ENCODE data around the gene PTEN.

The PTEN gene

DNA sequence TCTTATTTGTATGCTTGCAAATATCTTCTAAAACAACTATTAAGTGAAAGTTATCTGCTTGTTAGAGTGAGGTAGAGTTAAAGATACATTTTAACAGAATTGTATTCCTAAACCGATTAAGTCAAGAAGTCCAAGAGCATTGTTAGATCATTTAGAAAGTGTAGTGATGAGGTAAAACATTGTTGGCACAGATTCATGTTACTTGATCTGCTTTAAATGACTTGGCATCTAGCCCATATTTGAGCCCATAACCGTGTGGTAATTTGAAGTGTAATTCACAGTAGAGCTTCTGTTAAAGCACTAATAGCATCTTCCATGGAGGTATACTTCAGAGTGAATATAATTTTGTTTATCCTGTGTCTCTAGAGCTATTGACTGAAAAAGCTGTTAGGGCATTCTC is 62.1 kb downstream of the PTEN start:
- no peak for DNase-seq

DNA sequence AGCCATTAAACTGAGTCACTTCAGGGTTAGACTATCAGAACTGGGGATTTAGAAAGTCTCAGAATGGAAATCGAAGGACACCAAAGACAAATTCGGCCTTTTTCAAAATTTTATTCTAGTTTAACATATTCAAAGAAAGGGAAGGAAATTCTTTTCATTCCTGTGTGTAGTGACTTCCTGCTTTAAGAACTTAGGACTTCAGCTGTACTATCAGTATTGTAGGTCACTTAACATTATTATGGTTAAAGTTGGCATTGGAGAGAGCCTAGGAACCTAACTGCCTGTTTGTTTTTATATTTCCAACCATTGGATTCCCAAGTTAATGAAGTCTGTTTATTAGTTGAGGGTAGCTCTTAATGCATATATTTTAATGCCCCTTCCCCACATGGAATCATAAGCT is 63.7 kb downstream of the PTEN start:
- no peak for DNase-seq

DNA sequence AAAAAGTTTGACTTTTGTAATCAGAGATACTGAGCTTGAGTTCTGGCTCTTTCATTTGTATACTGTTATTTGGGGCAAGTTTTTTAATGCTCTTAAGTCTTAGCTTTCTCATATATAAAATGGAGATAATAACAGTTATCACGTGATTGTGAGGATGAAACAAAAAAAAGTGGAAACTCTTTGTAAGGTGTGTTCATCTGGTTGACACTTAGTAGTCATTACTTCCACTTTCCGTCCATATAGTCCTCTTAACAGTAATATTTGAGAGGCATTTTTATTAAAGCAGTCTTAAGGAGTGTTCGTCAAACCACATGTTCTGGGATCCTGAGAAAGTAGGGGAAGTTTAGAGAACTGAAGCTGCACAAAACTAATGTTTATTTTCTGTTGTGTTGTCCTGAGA is 65.6 kb downstream of the PTEN start:
- DNase-seq = no peak

DNA sequence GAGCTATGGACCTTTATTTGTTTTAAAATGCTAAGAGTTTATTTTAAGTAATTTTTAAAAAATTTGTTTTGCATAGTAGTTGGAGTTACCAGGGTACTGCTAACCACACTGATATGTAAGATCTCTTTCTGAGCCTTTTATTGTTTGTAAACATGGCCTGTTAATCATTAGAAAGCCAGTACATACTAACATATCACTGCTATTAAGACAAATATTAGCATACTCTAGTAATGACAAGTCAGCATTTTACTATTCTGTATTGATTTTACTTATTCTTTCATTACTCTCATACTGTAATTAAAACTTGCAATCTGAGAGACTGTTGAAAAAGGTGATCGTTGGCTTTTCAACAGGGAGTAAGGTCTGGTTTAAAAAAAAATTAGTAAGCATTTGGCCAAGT is 66.7 kb downstream of the PTEN start:
- DNase-seq = no peak

DNA sequence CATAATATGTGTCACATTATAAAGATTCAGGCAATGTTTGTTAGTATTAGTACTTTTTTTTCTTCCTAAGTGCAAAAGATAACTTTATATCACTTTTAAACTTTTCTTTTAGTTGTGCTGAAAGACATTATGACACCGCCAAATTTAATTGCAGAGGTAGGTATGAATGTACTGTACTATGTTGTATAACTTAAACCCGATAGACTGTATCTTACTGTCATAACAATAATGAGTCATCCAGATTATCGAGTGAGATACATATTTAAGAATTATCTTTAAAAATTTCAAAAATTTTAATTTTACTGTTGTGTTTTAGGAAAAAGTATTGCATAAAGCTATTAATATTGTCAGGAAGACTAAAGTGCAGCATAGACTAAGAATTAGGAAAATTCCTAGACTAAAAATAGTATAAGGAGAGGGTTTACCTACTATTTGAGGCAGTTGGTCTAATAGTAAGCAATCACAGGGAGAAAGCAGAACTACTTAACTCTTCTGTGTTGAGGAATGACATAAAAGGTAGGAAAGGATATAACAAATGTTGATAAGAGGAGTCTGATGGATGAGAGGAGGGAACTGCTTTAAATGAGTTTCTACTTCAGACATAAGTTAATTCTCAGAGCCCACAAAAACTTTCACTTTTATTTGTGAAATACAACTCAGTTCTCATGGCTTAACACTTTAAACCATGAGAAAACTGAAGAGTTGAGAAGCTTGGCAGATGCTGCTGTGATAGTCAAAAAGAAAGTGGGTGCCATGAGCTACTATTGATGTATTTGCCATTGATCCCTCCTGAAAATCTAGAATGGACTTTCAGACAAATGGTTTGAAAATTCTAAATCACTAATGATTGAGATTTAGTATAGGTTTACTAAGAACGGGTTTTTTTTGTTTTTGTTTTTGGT is 67.8 kb downstream of the PTEN start:
- no peak for DNase-seq

DNA sequence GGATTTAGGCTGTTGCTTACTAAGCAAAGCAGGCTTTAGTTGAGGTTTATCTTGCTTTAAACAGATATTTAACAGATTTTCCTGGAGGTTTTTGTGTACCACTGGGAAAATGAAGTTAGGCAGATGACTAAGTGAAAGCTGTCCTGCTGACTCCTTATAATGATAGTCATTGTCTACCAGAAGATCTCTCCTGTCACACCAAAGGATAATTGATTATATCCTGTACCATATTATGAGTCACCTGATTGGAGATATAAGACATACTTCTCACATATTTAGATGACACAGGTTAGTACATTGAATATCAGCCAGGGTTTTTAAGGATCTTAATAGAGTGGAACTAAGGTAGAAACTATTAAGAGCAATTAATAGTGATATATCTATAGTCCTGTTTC is 68.4 kb downstream of the PTEN start:
- DNase-seq = no peak

DNA sequence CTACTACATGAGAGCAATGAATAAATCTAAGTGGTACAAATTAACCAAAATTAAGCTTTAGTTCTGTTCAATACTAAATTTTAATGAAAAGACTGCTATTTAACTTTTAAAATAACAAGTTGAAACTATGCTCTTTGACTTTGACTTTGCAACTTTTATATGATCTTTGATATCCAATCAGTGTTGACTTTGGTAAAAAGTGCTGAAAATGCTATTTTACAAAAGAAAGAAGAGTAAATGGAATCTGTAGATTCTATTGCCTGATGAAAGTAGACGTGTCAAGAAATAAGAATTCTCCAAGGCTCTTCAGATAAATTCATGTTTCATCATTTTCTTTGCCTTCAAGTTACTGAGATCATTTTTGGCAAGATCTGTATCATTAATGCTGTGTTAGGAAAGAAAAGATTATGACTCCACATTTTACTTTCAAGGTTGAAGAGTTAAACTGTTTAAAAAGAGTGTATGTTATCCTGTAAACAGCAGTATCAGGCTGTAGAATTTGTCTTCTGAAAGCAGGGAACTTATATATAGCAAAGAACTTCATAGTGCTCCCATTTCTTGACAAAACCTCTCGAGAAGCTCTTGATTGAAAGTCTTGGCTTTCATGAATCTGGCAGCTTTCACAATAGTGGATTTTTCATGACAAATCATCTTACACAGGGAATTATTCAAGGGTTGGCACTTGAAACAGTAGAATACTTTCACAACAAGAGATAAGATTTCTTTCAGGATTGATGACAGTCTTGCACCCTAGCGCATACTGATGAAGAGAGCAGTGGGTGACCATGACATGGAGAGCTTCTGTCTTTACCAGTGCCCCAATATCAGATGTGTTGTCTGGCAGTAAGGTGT is 72.1 kb downstream of the PTEN start:
- no peak for DNase-seq

DNA sequence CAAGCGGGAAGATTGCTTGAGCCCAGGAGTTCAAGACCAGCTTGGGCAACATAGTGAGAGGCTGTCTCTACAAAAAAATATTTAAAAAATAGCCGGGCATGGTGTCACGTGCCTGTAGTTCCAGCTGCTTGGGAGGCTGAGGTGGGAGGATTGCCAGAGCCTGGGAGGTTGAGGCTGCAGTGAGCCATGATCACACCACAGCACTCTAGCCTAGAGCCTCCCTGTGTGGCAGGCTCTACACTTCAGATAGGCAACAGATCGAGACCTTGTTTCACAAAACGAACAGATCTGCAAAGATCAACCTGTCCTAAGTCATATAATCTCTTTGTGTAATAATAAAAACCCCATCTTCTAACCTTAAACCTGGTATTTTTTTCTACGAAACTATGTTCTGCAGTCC is 76.8 kb downstream of the PTEN start:
- no peak for DNase-seq

DNA sequence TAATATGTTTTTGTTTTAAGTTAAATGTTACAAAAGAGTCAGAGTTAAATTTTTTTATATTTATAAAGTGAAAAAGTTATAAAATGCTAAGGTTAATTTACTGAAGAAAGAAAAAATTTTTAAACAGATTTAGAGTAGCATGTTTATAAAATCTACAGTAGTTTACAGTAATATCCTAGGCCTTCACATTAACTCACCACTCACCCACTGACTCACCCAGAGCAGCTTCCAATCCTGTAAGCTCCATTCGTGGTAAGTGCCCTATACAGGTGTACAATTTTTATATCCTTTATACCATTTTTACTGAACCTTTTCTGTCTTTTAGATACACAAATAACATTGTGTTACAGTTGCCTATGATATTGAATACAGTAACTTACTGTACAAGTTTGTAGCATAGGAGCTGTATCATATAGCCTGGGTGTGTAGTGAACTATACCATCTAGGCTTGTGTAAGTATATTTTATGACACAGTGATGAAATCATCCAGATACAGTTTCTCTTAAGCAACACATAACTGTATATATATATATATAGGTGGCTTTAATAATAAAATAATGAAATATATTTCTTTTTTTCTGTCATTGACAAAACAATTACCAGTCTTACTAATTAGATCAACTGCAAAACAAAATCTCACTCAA is 79.6 kb downstream of the PTEN start:
- no peak for DNase-seq

DNA sequence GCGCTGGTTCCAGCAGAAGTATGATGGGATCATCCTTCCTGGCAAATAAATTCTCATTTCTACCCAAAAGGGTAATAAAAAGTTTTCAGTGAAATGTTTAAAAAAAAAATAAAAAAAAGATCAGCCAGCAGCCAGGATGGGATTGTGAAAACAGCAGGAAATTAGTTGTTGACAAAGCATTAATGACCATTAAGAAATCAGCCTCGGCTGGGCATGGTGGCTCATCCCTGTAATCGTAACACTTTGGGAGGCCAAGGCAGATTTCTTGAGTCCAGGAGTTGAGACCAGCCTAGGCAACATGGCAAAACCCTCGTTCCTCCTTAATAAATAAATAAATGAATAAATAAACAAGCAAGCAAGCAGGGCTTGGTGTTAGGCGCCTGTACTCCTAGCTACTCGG is 82.6 kb downstream of the PTEN start:
- DNase-seq = no peak

DNA sequence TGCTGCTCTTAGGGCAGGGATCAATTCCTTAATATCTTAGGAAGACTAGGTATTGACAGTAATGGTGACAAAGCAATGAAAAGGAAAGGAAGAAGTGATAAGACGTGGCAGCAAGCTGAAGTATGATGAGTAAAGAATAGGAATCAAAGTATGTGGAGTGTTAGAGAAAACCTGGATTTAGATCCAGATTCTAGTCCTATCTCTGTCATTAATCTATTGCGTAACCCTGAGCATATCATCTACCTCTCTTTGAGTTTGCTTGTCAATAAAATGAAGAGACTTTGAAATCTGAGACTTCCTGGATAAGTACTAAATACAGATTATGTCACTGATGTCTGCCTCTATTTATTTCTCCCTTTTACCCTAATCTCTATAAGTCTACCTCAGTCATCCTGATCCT is 89.2 kb downstream of the PTEN start:
- no peak for DNase-seq

DNA sequence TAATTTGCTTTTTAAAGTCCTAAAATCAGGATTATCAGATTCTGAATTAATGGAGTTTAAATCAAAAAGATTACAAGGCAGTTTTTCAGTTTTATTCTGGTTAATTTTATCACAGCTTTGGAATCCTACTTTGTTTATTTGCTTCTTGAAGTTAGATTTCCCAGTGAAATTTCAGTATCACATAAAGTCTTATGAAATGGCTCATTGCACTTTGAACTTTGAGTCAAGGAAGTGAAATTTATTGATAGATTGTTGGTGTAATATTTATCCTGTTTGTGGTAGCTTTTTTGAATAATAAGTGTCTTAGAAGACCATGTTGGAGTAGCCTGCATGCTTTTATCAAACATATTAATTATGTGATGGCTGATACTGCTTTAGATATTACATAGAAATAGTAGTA is 92.6 kb downstream of the PTEN start:
- no peak for DNase-seq

DNA sequence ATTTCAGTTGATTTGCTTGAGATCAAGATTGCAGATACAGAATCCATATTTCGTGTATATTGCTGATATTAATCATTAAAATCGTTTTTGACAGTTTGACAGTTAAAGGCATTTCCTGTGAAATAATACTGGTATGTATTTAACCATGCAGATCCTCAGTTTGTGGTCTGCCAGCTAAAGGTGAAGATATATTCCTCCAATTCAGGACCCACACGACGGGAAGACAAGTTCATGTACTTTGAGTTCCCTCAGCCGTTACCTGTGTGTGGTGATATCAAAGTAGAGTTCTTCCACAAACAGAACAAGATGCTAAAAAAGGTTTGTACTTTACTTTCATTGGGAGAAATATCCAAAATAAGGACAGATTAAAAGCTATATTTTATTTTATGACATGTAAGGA is 94.3 kb downstream of the PTEN start:
- no peak for DNase-seq

DNA sequence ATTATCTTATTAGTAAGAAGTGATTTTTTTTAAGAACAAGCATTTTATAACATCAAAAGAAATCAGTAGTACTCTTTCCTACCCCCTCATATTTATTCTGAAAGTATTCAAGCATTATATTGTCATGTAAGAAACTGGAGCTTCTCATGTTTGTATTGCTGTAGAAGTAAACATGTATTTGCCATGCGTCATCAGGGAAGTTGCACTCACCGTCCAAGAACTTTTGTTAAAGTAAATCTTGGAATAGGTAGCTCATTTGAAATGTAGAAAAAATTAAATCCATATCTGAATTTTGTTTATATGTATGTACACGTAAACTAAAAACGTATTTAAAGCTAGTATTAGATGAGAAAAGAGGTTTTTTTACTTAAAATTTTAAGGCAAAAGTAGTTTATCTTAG is 96.8 kb downstream of the PTEN start:
- no peak for DNase-seq

DNA sequence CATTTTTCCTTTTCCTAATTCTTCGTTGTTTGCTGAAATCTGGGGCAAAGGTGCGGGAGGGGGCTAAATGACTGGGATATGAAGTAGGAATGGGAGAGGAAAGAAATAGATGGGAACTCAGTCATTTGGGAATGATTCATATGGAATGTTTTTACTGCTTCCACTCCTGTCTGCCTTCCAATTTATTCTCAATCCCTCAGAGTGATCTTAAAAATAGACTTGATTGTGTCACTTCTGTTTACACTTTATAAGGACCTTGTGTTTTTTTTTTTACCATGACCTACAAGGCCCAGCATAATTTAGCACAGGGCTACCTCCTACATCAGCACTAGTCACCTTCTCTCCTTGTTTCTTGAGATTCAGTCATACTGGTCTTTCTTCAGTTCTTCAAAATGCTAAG is 97.9 kb downstream of the PTEN start:
- no peak for DNase-seq

DNA sequence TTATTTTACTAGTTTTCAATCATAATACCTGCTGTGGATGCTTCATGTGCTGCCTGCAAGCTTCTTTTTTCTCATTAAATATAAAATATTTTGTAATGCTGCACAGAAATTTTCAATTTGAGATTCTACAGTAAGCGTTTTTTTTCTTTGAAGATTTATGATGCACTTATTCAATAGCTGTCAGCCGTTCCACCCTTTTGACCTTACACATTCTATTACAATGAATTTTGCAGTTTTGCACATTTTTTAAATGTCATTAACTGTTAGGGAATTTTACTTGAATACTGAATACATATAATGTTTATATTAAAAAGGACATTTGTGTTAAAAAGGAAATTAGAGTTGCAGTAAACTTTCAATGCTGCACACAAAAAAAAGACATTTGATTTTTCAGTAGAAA is 103.0 kb downstream of the PTEN start:
- DNase-seq = no peak

DNA sequence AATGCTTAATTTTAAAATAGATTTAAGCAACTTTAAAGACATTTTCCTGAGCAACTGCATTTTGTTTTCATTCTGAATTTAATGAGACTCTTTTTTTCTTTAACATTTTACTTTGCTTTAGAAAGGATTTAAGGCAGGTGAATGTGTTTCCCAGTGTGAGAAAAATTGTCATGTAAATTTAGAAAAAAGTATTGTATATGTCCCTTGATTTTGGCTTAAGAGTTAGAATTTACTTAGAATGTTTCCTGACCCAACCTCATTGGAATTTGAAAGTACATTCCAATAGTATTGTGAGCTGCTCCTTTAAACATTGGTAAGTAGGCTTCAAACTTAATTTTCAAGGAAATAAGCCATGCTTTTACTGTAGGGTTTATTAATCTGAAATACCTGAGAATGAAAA is 110.2 kb downstream of the PTEN start:
- no peak for DNase-seq

DNA sequence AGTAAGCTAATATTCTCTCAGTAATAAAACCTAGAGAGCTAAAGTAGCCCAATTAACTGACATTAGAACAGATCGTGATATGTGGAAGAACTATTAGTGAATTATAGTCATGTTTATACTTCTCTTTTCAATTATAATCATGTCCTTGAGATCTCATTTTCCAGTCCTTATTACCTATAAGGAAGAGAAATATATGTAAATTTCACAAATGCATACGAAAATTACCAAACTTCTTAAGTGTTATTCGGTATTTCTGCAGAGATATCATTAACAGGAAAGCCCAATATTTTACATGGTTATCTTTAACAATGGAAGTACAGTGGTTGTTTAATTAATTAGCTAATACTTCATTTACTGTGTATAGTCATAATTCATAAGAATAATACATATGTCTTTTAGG is 110.7 kb downstream of the PTEN start:
- no peak for DNase-seq

DNA sequence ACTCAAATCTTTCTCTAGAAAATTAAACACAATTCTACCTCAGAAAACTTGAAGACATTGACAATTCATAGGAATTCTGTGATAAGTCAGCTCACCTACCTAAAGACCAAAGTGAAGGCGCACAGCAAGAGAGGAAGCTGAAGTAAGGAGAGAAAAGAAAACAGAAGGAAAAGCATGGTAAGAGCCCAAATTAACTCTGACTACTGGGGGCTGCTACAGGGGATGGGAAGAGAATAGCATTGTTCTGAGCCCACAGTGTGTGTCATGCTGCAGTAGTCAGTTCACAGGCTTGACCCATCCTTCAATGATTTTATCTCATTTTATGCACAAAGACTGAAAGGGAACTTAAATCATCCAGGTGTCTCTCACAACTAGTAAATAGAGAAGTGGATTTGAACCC is 111.3 kb downstream of the PTEN start:
- no peak for DNase-seq

DNA sequence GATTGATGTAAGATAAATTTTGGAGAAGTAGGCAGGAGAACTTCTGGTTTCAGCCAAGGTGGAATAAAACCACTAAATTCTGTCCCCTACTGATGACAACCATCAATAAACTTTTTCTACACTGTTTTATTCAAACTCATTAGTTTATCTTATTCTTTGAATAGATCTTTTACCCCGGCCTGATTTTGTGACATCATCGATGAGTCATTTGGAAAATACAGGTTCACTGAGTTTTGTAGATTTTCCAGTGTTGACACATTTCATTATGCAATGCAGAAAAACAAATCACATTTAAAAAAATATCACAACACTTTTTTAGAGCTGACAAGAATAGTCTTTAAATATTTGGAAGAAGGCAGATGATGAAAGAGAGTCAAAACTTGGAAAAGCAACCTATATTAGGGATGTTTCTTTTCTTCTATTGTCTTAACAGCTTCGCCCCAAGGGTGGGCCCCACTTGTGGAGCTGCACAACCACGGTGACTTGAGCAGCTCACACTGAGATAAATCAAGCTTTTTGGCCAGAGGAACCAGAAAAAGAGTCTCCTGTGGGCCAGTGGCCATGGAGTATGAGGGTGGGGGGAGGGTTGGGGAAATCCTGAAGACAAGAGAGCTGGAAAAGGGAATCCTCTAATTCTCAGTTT is 112.8 kb downstream of the PTEN start:
- DNase-seq = no peak

DNA sequence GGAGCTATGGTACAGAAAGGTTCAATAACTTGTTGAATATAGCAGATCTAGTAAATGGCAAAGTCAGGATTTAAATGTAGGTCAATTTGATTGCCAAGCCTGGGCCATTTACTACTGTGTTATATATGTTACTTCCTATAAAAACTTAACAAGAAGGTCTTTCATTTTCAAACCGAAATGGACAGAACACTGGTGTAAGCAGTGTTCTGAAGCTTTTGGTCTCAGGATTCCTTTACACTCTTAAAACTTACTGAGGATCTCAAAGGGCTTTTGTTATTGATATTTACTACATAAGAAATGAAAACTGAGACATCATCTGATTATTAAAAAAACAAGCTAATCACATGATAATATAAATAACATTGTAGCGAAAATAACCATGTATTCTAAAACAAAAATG is 114.7 kb downstream of the PTEN start:
- DNase-seq = no peak

DNA sequence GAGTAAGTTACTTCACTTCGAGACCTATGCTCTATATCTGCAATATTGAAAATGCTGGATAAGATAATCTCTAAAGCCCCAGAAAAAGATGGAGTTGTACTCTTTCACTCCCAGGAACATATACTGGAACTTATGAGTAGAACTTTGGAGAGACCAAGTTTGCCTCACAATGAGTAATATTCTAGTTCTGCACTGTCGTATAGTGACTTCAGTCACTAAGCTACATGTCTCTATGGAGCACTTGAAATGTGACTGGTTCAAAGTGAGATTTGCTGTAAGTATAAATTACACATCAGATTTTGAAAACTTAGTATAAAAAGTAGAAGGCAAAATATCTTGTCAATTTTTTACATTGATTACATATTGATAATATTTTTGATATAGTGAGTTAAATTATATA is 116.4 kb downstream of the PTEN start:
- DNase-seq = no peak

DNA sequence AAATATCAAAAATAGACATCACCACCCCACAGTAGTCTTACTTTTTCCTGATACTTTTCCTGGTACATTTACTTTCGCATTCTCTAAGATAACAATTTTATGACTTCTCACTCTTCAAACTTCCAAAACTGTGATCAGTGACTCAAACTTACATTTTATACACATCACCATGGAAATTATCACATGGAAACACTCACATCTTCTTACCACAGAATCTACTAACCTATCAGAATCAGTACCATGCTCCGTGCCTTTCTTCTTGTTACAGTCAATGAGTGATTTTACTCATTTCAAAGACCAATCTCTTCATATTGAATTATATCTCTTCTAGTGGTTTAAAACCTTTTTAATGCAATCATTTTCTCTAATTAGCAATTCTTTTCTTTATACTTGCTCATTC is 120.3 kb downstream of the PTEN start:
- no peak for DNase-seq
